Hematopoietic multipotent progenitor cell treated with erythropoietin and hydrocortisone succinate and interleukin-3 and kit ligand, for 17 days (in vitro differentiated cells): Measurements from ENCODE around the gene MRAS.
"Not testable (repeated sequence)": the region's sequence is repeated elsewhere in the genome, so short reads cannot be mapped to it uniquely, and the experiment has no call there.

Source experiments
- DNase-seq: peaks from one replicate; pipeline ENCODE4 v3.0.0-alpha.2; 2015; ENCODE audit warnings: low spot score

The MRAS gene

DNA sequence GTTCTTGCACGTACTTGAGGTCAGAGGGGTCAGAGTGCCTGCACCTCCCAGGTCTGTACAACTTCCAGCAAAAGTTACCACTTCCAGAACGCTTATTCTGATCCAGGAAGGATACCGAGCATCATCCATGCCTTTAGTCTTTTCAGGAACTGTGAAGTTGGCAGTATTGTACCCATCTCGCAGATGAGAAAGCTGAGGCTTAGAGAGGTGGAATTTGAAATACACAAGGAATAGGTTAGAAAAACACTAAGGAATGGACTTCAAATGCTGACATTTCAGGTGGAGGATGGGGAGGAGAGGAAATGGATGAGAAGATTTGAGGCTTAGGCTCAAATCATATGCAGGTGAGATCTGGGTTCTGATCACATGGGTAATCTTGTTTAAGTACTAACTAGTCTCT lies 97.3 kb downstream of the MRAS start:
- DNase-seq: no peak

DNA sequence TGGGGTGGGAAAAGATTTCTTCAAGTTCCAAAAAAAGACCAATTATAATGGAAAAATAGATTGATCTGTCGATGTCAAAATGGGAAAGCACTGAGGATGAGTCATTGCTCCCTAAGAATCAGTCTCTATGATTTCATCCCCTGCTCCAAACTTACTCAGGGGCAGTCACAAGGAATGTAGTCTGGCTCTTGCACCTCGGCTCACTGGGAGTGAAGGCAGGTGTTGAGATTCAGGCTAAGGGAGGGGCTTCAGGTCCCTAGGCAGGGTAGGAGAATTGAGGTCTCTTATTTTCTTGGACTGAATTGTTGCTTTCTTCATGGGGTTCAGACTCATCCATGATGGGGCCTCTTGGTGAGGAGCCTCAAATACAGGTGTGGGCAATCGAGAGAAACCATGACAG lies 100.3 kb downstream of the MRAS start:
- no peak for DNase-seq

DNA sequence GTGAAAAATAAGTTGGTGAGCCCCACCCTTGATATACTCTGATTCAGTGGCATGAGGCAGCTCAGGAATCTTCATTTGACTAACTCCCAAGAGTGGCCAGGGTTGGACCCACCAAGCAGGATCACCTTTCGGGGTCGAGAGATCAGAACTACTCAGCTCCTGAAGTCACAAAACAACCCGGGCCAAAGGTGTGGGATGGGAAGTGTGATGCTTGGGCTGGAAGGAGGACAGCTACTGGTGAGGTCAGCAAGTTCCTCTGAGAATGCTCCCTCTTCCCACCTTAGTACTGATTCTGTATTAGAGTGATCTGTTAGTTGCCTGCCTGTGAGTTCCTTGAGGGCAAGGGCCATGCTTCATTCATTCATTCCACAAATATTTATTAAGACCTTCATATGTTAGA lies 101.1 kb downstream of the MRAS start:
- no peak for DNase-seq

DNA sequence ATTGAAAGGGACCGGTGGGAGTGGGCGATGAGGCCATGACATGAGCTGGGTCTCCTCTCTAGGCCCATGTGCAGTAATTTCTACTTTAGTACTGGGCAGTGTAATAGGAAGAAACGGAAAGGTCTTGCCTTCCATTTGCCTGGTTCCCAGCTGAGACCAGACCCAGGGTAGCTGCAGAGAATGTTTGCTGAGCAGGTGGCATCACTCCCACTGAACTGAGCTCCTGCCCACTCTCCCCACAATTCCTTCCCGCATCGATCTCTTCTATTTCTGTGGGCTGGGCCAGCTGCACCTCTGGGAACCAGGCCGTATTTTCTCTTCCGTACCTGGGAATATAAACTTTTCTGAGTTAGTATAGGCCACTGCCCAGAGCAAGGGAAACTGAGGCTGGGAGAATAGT lies 101.8 kb downstream of the MRAS start:
- no peak for DNase-seq

DNA sequence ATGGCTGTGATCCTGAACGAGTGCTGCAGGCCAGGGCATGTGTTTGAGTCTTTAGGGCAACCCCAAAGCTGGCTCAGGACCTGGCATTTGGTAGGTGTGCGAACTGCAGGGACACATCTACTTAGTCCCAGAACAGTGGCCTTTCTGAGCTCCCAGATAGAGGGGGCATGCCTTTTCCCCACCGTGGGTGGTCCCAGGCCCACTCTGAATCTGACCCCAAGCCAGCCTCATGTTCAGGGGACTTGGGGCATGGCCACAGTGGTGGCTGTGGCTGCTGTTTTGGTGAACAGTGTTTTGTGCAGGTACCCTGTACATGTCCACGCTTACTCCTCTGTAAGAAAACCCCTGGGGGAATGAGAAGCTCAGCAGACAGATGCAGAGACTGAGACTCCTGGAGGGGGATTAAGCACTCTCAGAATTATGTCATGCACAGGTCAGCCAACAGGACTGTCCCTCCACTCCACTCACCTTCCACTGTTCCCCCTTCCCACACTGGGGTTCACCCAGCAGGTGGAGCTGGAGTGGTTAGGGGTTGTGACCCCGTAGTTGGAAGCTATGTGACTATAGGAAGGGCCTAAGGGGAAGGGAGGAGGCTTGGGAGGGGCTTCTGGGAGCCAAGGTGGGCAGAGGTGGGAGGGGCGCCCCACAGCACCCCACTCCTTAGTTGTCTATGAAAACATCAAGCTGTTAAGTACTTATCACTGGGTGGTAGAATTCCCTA lies 102.5 kb downstream of the MRAS start:
- DNase-seq: no peak

DNA sequence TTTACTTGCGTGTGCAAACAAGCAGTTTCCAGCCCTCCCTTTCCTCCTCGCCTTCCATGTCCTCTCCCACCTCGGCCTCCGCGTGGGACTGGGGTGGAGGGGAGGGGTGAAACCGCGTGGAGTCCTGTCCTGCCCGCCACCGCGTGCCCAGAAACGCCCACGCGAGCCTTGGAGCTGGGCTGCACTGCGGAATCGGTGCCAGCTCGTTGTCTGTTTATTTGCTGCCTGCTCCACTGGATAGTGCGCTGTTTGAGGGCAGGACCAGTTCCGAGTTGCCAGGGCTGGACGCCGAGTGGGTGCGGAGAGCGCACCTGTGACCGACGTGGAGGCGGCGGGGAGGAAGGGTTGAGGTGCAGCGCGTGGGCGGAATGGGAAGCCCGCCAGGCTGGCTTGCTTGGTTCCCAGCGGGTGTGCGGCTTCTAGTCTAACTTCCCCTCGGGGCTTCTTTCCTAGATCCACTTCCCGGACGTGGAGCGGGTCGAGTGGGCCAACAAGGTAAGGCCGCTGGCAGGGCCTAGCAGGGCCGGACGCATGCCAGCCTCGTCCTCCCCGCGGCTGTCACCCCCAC lies 103.3 kb downstream of the MRAS start:
- DNase-seq: no peak

DNA sequence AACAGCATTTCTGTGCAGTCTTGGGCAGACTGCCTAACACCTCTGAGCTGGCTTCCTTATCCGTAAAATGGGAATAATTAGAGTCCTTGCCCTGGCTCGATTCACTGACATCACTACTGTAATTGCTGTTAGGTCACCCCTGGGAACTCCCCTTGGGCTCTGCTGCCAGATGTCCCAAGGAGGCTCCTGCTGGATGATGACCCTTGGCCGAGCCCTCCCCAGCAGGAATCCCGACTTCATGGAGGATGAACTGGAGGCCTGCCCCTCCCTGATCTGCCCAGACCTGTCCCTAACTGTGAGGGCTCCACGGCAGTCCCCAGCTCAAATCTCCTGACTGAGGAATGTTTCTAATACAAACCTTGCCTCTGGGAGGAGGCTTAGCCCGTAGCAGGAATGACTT lies 104.1 kb downstream of the MRAS start:
- DNase-seq: no peak

DNA sequence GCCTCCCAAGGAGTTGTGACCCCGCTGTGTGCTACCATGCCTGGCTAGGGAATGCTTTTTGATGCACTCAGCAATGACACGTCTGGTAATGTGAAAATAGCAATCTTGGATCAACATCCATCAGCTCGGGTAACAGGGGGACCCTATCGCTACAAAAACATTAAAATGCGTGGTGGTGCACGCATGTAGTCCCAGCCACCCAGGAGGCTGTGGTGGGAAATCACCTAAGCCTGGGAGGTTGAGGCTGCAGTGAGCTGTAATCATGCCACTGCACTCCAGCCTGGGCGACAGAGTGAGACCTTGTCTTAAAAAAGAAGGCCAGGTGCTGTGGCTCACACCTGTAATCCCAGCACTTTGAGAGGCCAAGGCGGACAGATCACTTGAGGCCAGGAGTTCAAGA lies 105.6 kb downstream of the MRAS start:
- not testable (repeated sequence) for DNase-seq
